Mucosa of descending colon (tissue), 3 donors: ENCODE measurements around the gene BTBD9. TPM values are rescaled to one million over a fixed set of nuclear protein-coding genes. Genes with fewer than 3 reads are reported as not detected.

Experiments used
- ATAC-seq: fragments of 200-7000 bp; cut with Tn5 transposase; one replicate; pipeline ENCODE4 v1.9.1; 2020; ENCODE audit warnings: mild to moderate bottlenecking, moderate library complexity
- DNase-seq, 3 donors: peaks; one replicate each; pipeline ENCODE4 v3.0.0-alpha.2; 2020
- H3K36me3 ChIP-seq: fragments of 200-600 bp; one replicate; pipeline ENCODE4 v1.8.0; 2021; ENCODE audit warnings: low read depth, mild to moderate bottlenecking
- H3K4me1 ChIP-seq: fragments of 200-600 bp; one replicate; pipeline ENCODE4 v1.8.0; 2021; ENCODE audit warnings: low read depth, mild to moderate bottlenecking
- H3K4me3 ChIP-seq: fragments of 200-600 bp; one replicate; pipeline ENCODE4 v1.8.0; 2021; ENCODE audit warnings: mild to moderate bottlenecking
- H3K9me3 ChIP-seq: fragments of 200-600 bp; one replicate; pipeline ENCODE4 v1.8.0; 2021; ENCODE audit warnings: mild to moderate bottlenecking
- intact Hi-C, 2 donors: fragments of 100-400 bp; cut with DNase I in 1 of 2; cut with micrococcal nuclease in 1 of 2; formaldehyde crosslinking; loops; one replicate each; pipeline versions ENCODE4 v1.11.0 to v1.11.1; 2022; cut with DNase I, micrococcal nuclease
- total RNA-seq, 3 donors: library from RNA; stranded (reverse); fragmentation: NEBNext Ultra II Directional in 2 of 3; extraction: Animal tissue kit (Norgen Biotek cat#: 25700) in 2 of 3; gene quantifications; one replicate each; pipeline versions ENCODE4 v1.2.1 to v1.2.4, GENCODE V29; 2021 to 2023
- TF ChIP-seq, protein P1 (sequence below): fragments of 200-600 bp; IDR thresholded peaks from one replicate; pipeline ENCODE4 v1.8.0; 2022; ENCODE audit warnings: antibody characterized with exemption, mild to moderate bottlenecking
- donor health status: DM: no; HTN: no; CAD: no; lungs with moderate emphysema.
- donor health status: DM: no; HTN: no; CAD: no.
- donor health status: DM: no; HTN: yes; CAD: no.

The BTBD9 gene
- total RNA-seq, 3 donors from 2014 or later: 22.4 to 38.8 (median 23.9) TPM

GRCh38 chr6:38208028-38208427 lies 431.7 kb downstream of the BTBD9 start:
- Histone ChIP-seq H3K4me1 (peaks cover 3% of the 10 kb centered on the region), H3K4me3 (no peak overlapping the region), H3K9me3 (no peaks in the 10 kb centered on the region), H3K36me3 (no peaks in the 10 kb centered on the region)
- ATAC-seq (no peak), DNase-seq (no peak)
- intact Hi-C loops: no loop called here
- TF ChIP-seq, protein P1, sequence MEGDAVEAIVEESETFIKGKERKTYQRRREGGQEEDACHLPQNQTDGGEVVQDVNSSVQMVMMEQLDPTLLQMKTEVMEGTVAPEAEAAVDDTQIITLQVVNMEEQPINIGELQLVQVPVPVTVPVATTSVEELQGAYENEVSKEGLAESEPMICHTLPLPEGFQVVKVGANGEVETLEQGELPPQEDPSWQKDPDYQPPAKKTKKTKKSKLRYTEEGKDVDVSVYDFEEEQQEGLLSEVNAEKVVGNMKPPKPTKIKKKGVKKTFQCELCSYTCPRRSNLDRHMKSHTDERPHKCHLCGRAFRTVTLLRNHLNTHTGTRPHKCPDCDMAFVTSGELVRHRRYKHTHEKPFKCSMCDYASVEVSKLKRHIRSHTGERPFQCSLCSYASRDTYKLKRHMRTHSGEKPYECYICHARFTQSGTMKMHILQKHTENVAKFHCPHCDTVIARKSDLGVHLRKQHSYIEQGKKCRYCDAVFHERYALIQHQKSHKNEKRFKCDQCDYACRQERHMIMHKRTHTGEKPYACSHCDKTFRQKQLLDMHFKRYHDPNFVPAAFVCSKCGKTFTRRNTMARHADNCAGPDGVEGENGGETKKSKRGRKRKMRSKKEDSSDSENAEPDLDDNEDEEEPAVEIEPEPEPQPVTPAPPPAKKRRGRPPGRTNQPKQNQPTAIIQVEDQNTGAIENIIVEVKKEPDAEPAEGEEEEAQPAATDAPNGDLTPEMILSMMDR: no peak

GRCh38 chr6:38207375-38207774 lies 432.4 kb downstream of the BTBD9 start:
- no peaks in the 10 kb centered on the region for H3K9me3 ChIP-seq
- ATAC-seq (no peak), DNase-seq (no peak)
- no peaks in the 10 kb centered on the region for H3K36me3 ChIP-seq
- H3K4me3 ChIP-seq: no peak overlapping the region
- H3K4me1 ChIP-seq: no peaks in the 10 kb centered on the region
- intact Hi-C loops: no loop called here
- TF ChIP-seq, protein P1: no peak

- DNase-seq (no peak), ATAC-seq (no peak)
- intact Hi-C loops: no loop called here
- Histone ChIP-seq H3K9me3 (no peaks in the 10 kb centered on the region), H3K36me3 (no peaks in the 10 kb centered on the region), H3K4me1 (no peaks in the 10 kb centered on the region), H3K4me3 (no peak overlapping the region)
- TF ChIP-seq, protein P1: no peak
Observed at GRCh38 chr6:38198219-38198618, 441.5 kb downstream of the BTBD9 start.

- no peak overlapping the region for H3K4me3 ChIP-seq
- H3K4me1 ChIP-seq: no peaks in the 10 kb centered on the region
- no peaks in the 10 kb centered on the region for H3K9me3 ChIP-seq
- DNase-seq: no peak
- ATAC-seq: no peak
- TF ChIP-seq, protein P1: no peak
- H3K36me3 ChIP-seq: no peaks in the 10 kb centered on the region
- intact Hi-C loops: no loop called here
Observed at GRCh38 chr6:38195113-38195635, 444.6 kb downstream of the BTBD9 start.

- TF ChIP-seq, protein P1: no peak
- Histone ChIP-seq H3K4me1 (no peaks in the 10 kb centered on the region), H3K36me3 (no peaks in the 10 kb centered on the region), H3K9me3 (no peaks in the 10 kb centered on the region), H3K4me3 (no peak overlapping the region)
- DNase-seq: no peak
- ATAC-seq: no peak
- intact Hi-C loops: no loop called here
Observed at GRCh38 chr6:38194589-38194988, 445.1 kb downstream of the BTBD9 start.

DNA sequence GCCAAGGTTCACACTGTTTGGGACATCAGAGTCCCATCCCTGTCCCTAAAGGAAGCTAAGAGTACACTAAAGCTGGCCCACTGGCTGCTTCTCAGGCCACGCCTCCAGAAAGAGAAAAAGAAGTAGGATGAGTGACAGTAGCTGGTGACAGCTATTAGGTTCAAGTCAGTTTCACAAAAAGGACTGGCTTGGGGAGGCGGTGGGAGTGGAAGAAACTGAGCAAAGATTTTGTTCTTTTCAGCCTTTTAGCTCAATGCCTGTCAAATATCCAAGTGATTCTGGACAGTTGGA lies 445.5 kb downstream of the BTBD9 start:
- no peak for ATAC-seq
- H3K36me3 ChIP-seq: no peaks in the 10 kb centered on the region
- intact Hi-C loops: no loop called here

More for the DNA sequence above, 445.5 kb downstream of the BTBD9 start:
- DNase-seq: no peak
- Histone ChIP-seq H3K4me3 (no peak overlapping the region), H3K4me1 (no peaks in the 10 kb centered on the region), H3K9me3 (no peaks in the 10 kb centered on the region)
- TF ChIP-seq, protein P1: no peak
